Suppressor macrophage treated with lipopolysaccharide for 4 hours (primary cell): ENCODE results near the gene WDR45B.
"Not testable (repeated sequence)": the region's sequence is repeated elsewhere in the genome, so short reads cannot be mapped to it uniquely, and the experiment has no call there.

ENCODE experiments used
- DNase-seq: peaks from one replicate; pipeline ENCODE4 v3.0.0-alpha.2; 2020

WDR45B gene

DNA sequence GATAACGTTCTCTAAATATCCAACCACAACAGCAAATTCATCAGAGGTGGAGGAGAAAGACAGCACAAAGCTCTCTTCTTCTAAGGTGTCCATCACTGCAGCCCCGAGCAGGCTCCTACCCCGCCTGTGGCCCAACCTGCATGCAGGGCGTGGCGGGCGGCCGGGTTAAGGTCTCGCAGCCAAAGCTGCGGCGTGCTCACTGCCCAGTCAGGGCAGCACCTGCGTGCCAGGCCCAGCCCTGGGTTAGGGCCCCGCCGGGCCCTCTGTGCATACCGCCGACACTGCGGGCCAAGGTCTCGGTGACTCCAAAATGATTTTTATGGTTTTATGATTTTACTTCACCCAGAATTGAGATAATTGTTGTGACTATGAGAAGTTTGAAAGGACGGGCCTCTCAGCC lies 70.9 kb downstream of the WDR45B start:
- no peak for DNase-seq

DNA sequence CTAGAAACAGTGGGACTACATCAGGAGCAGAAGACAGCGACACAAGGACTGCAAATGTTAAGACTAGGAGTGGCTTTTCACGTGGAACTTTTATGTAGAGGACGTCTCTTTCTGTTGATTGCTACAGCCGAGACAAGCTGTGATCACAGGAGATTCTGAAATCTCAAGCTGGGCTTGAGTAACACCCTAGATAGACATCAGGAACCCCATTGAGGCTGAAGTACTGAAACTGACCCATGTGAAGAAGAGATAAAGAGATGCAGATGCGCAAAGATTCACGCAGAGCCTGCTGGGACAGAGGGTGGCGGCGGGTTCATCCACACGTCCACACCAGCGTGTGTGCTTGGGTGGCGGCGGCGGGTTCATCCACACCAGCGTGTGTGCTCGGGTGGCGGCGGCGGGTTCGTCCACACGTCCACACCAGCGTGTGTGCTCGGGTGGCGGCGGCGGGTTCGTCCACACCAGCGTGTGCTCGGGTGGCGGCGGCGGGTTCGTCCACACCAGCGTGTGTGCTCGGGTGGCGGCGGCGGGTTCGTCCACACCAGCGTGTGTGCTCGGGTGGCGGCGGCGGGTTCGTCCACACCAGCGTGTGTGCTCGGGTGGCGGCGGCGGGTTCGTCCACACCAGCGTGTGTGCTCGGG lies 72.5 kb downstream of the WDR45B start:
- not testable (repeated sequence) for DNase-seq

DNA sequence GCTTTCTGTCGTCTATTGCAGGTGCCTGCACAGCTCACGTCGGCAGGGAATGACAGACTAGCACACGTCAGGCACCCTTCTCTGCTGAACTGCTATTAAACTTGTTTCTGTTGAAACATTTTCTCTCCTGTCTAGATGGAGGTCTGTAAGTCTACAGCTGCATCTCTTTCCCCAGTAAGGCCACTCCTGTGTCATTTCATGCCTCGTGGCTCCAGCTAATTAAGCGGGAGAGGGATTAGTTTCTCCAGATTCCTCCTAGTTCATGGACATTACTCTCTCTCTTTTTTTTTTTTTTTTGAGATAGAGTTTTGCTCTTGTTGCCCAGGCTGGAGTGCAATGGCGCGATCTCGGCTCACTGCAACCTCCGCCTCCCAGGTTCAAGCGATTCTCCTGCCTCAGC lies 74.2 kb downstream of the WDR45B start:
- no peak for DNase-seq

DNA sequence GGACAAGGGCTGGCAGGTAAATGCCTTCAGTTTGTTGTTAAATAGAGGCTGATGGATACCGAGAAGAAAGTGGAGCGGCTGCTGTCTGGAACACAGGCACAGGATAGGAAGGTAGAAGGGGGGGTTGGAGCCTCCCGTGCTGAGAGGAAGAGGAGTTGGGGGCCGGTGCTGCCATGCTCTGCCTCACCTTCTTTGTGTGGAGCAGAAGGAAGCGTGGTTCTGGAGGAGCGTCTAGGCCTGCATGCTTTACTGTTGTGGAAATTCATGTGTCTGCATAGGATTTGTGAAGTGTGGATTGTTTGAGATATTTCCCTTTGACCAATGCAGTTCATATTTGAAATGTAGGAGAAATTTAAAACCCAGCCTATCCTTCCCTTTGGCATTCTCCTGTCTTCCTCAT lies 76.4 kb downstream of the WDR45B start:
- no peak for DNase-seq

DNA sequence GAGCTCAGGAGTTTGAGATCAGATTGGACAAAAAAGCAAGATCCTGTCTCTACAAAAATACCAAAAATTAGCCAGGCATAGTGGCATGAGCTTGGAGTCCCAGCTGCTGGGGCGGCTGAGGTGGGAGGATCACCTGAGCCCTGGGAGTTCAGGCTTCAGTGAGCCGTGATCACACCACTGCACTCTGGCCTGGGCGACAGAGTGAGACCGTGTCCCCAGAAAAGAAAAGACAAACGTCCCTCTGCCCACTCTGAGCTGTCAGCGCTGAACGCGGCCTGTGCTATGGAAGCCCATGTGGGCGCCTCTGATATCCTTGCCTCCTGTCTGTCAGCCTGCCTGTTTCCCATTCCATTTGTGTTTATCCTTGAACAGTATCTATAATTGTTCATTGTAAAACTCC lies 78.0 kb downstream of the WDR45B start:
- DNase-seq, result no peak

DNA sequence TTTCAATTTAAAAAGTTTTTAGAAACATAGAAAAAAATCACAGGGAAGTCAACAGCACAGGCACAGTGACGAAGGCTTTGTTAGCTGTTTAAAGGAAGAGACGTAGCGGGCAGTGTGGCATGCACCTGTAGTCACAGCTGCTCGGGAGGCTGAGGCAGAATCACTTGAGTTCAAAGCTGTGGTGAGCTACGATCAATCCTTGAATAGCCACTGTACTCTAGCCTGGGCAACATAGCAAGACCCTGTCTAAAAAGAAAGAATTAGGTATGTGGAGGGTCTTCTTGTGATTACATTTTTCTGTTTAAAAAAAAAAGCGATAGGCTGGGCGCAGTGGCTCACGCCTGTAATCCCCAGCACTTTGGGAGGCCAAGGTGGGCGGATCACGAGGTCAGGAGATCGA lies 78.6 kb downstream of the WDR45B start:
- no peak for DNase-seq

DNA sequence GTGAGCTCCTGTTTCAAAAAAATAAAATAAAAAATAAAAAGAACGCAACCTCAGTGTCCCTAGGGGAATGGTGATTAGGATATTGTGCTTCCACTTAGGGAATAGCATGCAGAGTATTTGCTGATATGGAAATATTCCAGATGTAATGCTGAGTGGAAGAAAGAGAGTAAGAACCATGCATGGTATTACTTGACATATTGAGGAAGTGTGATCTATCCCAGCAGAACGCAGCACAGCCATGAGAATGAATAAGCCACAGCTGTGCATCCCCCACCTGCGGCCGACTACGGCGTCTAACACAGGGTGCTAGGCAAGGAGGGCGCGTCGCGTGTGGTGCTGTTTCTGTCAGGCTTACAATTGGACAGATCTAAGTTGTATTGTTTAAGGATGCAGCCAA lies 79.2 kb downstream of the WDR45B start:
- no peak for DNase-seq

DNA sequence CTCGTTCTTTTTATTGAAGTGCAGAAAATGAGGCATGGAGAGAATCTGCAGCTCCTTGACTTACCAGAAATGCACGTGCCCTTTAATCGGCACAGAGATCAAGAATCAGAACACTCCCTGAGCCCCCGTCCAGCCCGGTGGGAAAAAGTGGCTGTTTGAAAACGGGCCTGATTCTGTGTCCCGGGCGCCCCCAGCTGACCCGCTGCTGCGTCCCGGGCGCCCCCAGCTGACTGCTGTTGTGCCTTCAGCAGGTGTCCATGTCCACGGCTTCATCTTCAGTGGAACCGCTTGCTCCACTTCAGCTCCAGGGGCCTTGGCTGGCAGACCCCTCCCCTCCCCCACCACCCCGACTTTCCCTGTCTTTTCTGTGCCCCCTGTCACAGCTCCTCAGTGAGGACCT lies 81.0 kb downstream of the WDR45B start:
- no peak for DNase-seq

DNA sequence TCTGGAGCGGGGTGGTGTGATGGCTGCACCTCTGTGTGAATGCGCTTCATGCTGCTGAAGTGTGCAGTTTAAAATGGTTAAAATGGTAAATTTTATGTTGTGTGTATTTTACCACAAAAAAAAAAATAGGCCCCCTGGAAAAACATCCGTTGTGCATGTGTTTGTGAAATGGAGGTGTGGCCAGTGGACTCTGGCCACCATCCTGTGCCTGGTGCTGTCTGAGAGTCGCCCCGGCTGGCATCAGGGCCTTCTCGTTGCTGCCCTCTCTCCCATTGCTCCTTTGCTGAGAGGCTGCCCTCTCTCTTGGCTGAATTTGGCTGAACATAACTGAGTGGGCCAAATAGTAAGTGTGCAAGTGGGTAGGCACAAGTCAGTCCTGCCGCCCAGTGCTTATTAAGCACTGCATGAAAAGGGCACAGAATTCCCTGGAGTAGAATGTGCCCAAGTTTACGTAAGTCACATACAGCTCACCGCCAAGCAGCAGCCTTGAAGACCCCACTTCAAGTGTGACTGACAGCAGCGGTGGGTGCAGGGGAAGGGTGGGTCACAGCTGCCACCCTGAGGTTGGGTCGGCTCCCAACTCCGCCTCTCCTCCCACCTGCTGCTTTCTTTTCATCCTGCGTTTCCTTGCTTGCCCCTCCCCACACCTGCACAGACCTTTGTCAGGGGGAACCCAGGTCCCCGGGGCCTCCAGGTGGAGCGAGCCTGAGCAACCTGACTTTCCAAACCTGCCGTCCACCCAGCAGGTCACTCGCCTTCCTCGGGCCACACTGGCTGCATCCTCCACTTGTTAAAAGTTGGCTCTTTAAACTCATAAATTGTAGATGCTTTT lies 81.9 kb downstream of the WDR45B start:
- DNase-seq, result no peak

DNA sequence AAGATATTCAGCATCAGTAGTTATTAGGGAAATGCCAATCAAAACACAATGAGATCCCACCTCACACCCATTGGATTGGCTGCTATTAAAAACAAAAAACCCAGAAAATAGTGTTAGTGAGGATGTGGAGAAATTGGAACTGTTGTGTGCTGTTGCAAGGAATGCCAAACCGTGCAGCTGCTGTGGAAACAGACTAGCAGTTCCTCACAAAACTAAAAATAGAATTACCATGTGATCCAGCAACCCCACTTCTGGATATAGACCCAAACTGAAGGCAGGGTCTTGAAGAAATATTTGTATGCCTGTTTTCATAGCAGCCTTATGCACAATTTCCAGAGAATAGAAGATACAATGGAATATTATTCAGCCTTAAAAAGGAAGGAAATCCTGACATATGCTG lies 82.7 kb downstream of the WDR45B start:
- no peak for DNase-seq
